Medulla oblongata (tissue), 1 donor: ENCODE results near the gene COL18A1.

Source experiments
- DNase-seq: peaks from one replicate; pipeline ENCODE4 v3.0.0-alpha.2; 2015; ENCODE audit errors: extremely low spot score

Gene COL18A1

DNA sequence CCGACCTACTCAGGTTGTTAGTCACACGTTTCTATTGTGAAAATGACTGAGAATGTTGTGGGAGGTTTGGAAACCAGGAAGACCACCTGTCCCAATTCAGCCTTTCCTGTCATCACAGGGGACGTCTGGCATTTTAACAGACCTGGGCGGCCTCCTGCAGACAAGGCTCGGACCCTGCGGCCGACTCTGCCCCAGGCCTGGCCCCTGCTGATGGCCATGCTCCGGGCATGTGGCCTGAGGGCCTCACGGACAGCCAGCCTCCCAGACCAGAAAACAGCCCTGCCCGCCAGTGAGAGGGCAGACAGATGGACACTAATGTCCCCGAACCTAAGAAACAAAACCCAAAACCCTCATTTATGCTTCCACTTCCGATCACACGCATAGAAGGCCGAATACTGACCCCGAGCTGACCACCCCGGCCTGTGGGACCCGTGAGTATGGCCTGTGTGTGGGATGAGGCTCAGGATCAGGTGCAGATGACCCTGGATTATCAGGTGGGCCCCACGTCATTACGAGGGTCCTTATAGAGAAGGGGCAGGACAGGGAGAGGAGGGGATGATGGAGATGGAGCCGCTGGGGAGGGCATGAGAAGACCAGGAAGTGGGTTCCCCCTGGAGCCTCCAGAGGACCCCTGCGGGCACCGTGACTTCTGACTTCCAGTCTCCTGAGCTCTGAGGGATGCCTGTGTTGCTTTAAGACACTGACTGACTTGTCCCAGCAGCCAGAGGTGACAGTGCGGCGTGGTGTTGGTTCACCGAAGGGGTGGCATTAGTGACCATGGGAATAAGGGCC is 9.6 kb downstream of the COL18A1 start:
- DNase-seq = no peak

DNA sequence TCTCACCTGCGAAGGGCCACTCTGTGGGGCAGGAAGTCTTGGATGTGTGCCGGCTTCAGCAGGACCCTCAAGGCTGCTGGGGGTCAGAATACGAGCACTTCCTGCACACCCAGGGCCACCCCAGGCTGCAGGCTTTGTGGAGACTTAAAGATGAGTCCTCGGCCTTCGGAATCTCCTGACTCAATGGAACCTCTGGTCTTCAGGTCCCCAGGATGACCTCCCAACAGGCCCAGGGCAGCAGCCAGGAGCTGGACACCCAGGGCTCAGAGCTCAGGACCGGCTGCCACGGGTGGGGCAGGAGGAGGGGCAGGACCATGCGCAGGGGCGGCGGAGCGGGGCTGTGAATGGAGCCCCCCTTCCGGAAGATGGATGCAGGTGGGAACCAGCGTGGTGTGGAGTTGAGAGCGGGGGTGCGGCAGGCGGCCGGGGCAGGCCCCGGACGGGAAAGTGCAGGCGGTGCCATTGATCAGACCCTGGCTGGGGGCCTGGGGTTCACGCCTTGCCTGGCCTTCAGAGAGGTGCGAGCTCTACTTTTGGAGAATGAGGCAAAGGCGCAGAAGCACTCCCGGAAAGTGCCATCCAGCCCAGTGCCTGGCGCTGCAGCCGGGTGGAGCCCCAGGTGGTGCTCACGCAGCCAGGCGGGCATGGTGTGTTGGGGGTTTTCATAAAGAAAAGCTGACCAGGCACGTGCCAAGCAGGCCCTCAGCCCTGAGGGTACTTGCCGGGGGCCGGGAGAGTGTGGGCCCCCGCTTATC is 10.4 kb downstream of the COL18A1 start:
- no peak for DNase-seq

DNA sequence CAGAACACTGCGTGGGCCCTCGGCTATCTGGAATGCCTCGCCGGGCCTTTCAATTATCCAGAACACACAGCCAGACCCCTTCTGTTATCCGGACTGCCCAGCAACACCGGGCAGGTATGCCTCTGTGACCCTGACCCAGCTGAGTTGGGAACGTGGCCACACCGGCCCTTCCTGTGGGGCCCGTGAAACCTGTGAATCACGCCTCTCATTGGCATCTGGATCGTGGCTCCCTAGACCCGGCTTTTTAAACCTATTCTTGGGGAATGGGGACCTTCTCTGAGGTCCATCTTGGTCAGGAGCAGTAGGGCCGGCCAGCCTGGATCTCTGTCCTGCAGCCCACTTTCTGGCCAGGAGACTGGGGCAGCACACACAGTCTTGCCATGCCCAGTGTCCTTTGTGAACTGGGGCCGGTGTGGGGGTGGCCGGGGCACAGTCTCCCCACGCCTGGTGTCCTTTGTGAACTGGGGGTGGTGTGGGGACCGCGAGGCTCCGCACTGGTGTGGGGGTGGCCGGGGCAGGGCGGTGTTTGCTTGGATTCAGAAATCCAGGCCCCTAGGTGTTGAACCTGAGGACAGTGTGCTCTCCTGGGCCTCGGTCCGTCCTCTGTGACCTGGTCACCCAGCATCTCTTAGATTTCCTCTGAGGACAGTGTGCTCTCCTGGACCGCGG is 11.1 kb downstream of the COL18A1 start:
- DNase-seq = no peak

DNA sequence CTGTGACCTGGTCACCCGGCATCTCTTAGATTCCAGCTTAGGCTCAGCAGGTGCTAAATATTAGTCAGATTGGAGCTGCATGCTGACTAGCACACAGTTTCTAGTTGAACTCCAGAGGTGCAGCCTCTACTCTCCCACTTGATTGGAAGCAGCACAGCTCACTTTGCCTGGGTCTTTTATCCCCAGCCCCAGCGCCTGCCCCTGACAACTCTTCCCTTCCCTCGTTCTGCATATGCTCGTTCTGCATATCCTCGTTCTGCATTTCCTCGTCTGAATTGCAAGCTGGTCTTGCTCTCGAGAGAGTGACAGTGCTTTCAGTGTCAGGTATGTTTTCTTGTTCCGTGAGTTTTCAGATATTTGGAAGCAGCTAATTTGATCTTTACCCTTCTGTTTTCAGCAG is 11.7 kb downstream of the COL18A1 start:
- DNase-seq = no peak

DNA sequence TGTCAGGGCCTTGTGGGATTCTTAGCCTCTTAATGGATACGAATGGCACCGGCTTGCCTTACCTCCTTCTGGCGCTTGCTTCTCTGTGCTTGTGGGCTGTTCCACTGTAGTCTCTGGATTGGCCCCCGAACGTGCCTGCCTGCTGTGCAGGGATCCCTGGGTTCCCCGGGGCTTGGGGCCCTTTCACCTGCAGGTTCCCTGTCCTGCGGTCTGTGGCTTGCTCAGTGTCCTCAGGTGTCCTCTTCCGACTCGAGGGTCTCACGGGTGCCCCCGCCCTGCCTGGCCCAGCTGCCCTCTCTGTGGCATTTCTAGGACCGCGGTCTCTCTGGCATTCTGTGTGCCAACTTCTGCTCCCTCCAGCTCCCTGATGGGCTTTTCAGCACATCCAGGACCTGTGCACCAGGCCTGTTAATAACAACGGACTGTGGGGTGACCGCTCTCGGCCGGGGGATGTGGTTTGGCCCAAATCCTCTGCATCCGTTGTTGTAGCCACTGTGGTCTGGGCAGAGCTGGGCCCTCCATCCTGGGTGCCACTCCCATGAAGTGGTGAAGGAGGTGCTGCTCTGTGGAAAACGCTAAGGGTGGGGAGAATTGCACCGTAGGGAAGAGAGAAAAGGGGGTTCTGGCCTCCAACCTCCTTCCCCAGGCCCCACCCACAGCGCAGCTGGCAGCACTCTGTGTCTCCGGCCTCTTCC is 12.4 kb downstream of the COL18A1 start:
- no peak for DNase-seq

DNA sequence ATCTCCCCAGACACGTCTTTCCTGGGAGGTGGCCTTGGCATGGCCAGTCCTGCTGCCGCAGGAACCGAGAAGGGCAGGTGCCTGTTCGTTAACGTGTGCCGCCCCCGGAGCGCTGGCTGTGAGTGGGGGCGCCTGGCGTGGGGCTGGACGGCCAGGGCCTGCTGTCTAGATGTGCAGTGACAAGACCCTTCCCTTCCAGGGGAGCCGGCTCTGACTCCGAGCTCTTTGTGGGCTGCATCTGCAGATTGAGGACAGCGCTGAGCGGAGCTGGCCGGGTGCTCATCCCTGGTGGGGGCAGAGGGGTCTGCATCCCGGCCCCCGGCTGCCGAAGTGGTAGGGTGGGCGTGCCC is 13.0 kb downstream of the COL18A1 start:
- DNase-seq = no peak

DNA sequence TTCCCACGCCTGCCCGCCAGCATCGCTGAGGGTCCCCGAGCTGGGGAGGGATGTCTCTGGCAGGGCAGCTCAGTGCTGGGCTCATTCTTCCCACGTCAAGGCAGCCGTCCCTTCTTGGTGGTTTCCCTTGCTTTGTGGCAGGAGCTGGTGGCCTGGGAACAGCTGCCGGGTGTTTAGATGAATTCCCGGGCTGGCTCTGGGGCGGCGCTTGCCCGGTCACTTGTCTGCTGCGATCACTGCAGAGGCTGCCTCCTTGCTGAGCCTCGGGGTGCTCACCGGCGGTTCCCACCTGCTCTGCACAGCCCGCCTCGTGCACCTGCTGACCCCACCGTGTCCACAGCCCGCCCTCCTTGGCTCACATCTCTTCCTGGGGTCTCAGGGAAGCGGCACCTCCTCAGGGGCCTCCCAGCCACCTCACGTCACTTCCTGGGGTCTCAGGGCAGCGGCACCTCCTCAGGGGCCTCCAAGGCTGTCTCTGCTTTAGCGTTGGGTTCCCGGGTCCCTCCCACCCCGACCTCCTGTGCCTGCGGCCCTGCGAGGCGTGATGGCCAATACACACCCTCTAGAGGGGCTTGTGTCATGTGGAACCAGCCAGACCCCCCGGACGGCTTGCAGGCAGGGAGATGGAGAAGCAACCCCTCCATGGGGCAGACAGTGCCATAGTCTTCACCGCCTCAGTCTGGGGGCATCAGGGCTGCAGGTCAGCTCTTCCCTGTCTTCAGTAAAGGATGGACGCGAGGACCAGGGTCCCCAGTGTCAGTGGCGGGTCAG is 13.5 kb downstream of the COL18A1 start:
- no peak for DNase-seq

DNA sequence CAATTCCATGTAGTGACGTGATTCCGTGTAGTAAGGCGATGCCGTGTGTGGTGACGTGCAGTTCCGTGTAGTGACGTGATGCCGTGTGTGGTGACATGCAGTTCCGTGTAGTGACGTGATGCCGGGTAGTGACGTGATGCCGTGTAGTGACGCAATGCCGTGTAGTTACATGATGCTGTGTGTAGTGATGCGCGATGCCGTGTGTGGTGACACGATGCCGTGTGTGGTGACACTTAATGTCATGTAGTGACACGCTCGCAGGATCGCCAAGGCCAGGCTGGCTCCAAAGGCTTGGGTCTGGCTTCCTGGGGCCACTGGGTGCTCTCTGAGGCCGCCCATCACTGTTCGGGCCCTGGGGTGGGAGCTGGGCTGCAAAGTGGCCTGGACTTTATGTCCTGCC is 14.2 kb downstream of the COL18A1 start:
- DNase-seq = no peak

DNA sequence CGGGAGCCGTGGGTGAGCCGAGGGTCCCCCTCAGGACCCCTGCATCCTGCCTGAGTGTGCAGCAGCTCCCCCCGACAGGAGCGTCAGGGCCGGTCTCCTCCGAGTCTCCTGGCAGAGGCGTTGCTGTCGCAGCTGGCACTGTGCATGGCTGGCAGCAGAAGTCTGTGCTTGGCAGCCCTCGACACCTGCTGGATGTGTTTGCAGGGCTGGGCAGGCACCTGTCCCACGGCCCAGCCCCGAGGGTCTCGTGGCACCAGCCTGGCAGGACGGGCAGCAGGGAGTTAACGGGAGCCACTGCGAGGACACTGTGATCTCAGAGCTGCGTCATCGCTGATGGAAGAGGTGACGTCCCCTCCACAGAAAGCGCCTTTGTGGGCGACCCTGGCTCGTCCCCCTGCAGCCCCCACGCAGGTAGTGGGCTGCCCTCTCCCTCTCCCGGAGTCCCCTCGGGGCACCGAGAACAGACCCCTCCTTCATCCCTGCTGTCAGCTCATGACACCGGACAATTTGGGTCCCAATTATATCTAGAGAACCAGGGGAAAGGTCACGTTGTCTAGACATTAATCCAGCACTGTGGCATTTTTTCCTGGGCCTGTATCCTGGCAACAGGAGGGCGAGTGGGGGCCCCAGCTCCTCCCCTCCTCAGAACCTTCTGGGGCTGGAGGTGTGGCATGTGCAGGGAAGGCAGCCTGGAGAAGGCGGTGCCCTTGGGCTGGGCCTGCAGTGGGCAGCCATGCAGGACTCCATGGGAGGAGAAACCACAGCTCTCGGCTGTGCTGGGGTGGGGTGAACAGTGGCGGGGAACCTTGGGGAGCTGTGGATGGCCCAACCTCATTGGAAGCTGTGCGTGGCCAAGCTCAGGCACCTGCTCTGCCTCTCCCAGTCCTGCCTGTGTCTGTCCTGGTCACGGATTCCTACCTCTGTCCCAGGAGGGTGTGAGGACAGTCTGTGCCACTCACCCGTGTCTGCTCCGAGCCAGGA is 15.4 kb downstream of the COL18A1 start:
- DNase-seq = no peak

DNA sequence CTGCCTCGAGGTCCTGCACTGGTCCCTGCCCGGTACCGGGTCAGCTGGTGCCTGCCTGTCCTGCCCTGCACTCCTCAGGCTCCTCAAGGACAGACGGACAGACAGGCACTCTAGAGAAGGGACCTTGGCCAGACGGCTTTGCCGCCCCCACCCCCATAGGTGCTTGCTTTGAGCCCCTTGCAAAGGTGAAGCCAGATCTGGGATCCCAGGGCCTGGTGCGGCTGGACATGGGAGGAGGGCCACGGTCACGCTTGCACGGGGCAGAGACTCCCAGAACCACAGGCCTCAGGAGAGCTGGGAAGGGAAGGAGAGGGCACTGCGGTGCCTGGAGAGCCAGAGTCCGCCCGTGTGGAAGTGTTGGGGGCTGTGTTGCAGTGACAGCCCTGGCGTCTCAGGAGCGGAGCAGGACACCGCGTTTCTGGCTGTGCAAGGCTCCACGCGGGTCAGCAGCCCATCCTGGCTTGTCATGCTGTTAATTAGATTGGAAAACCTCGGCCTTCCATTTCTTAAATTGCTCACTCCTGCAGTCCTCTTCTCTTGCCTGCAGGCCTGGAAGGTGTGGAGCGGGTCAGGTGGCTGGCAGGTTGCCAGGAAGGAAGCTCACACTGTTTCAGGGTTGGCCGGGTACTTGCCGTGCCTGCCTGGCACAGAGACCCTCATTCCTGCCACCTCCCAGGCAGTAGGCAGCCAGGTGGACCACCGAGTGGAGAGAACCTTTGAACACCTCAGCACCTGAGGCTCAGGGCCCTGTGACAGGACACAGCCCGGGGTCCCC is 16.3 kb downstream of the COL18A1 start:
- DNase-seq = no peak

DNA sequence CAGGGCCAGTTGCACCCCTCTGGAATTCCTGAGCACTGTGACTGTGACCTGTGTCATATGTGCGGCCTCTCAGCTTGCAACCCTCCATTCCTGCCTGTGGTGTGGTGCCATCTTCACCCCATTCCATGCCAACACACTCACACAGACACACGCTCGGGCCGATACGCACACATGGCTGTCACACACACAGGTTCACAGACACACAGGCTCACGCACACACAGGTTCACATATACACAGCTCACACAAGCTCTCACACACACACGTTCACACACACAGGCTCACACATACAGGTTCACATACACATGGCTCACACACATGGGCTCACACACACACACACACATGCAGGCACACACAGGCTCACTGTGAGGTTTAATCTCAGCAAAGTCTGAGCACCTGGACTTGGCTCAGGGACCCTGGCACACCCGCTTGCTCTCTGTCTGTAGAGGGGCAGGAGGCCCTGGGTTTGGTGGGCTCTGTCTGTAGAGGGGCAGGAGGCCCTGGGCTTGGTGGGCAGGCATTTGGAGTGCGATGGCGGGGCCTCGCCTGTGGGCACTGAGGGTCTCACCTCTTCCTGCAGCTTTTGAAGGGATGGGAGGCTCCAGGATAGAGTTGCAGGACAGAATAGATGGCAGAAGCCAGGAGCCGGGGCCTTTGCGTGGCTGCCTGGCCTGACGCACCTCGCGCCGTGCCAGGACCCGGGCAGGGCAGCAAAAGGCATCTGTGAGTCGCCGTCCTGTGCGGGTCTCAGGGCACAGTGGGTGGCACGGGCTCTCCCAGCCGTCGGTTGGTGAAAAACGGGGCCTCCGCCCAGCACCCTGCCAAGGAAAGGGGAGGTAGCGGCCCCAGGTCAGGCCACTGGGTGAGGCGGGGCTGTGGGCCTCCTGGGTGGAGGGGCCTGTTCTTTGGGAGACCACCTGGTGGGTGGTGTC is 17.1 kb downstream of the COL18A1 start:
- DNase-seq = no peak

DNA sequence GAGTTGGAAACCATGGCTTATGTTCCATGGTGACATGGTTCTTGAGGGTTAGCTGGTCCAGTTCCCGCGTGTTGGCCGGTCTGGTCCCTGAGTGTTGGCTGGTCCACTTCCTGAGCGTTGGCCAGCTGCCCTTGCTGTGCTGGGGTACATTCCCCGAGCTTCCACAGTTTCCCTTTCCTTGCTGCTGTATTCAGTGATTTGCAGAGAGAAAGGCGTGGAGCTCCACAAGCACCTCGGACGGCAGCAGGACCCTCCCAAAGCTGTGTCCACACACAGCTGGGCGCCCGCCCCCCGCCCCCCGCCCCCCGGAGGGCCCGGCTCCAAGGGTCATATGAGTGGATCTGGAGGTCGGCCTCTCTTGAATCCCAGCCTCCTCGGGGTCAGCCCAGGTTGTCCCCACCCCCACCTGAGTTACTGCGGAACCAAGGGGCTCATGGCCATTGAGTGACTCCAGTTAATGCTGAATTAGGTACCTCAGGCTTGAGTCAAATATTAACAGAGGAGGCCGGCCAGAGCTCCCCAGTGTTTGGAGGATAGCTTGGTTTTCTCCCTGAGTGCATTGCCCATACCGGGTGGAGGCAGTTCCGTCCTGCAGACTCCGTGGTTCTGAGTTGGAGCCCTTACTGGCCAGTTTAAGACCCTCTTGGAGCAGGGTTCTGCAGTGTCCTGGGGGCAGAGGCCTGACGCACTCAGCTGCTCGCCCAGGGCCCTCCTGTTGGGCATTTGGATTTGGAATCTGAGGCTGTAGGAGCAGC is 18.4 kb downstream of the COL18A1 start:
- DNase-seq = no peak

DNA sequence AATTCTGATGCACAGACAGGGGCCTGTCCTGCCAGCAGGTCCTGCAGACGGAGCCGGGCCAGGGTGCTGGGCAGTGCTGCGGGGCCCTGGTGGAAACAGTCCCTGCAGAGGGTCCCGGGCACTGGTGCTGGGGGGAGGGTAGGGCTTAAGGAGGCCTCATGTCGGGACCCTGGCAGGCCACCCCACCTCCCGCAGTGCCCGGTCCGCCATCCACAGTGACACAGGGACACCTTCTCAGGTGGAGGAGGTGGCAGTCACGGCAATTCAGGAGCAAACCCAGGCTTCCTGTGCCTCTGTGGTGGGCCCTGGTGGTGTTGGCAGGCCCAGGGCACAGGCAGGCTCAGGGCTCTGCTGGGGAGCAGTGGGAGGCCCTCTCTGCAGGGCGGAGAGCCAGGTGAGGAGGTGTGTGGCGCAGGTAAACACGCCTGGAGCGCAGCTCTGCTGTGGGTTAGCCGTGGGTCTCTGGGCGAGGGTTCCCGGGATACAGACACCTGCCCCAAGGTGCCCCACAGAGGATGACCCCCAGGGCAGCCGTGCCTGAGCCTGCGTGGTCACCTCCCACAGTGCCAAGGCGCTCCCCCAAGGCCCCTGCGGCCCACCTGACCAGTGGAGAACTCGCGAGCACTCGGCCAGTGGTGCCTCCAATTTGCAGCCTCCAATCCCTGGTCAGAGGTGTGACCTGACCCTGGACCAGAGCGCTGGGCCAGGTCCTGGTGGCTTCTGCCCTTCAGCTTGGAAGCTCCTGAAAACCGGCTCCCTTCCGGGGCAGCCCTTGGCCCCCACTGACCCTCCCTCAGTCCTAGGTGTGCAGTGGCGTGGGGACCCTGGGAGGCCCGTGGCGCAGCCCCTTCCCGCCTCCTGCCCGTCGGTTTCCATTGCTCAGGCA is 19.2 kb downstream of the COL18A1 start:
- DNase-seq = no peak

DNA sequence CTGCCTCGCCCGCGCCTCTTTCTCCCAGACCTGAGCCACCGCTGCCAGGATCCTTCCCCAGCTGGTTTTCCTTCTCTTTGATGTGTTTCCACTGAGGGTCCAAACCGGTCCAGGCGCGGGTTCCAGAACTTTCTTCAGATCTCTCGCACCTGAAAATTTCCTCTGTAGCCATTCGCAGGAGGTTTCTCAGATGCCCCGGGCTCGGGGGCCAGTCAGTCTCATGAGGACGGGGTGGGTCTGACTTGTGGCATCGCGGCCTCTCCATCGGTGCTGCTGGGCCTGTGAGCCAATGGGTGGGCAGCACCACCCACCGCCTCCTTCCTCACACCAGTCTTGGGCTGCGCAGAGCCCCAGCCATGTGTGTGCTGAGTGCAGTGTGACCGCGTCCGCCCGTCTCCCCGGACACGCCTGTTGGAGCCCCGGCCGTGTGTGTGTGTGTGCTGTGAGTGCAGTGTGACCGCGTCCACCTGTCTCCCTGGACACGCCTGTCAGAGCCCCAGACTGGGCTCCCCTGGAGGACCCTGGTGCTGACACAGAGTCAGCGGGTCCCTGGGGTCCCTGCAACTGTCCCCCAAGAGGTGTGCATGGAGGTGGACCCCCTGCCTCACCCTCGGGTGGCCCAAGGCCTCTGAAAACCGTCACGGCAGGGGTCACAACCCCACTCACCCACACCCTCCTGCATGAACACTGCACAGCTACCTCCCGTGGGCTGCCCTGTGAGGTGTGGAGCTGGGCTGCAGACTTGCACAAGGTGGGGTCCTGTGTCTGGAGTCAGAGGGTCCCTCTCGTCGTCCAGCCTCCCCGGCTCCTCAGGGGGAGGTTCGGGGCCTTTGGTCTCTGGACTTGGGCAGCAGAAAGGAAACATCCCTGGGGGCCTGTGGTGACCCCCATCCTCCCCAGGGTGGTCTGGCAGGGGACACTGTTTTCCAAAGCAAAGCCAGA is 20.2 kb downstream of the COL18A1 start:
- no peak for DNase-seq
